IMR-90 (cell line): ENCODE results near the gene GRIK5. TPM values are rescaled to one million over a fixed set of nuclear protein-coding genes. Genes with fewer than 3 reads are reported as not detected.

ENCODE experiments used
- ATAC-seq: fragments of 200-7000 bp; cut with Tn5 transposase; 2 replicates; pipeline ENCODE4 v1.9.1; 2020; ENCODE audit warnings: low read depth, mild to moderate bottlenecking, moderate library complexity
- BruUV-seq: library from RNA; stranded (reverse); fragments of 400-500 nt; replicated peaks from 2 replicates; lab custom pipeline; 2021; lab: Mats Ljungman, UMichigan
- CTCF ChIA-PET: fragments of 300-600 bp; formaldehyde crosslinking; extraction: SDS; loops from one replicate; lab custom pipeline; 2021; ENCODE audit warnings: antibody characterized with exemption; lab: Yijun Ruan, JAX
- POLR2A ChIA-PET: fragments of 300-600 bp; sonication (Branson Sonifier 250); formaldehyde crosslinking; loops from one replicate; lab custom pipeline; 2022; ENCODE audit warnings: antibody characterized with exemption; ENCODE audit not compliant: unreplicated experiment; lab: Charles Lee
- DNase-seq: peaks from one replicate; pipeline ENCODE4 v3.0.0; 2013
- H2AFZ ChIP-seq: replicated peaks from 2 replicates; pipeline ENCODE3; 2013; ENCODE audit warnings: low read length, mild to moderate bottlenecking; ENCODE audit not compliant: poor library complexity
- H2AK5ac ChIP-seq: 2 replicates; pipeline ENCODE4 v1.6.1; 2013; ENCODE audit warnings: low read depth, low read length, inconsistent platforms
- H2AK9ac ChIP-seq: replicated peaks from 2 replicates; pipeline ENCODE3; 2013; ENCODE audit warnings: mild to moderate bottlenecking, low read depth, low read length, moderate library complexity; ENCODE audit not compliant: poor library complexity
- H2BK120ac ChIP-seq: 2 replicates; pipeline ENCODE4 v1.6.1; 2013; ENCODE audit warnings: low read depth, low read length, inconsistent platforms
- H2BK15ac ChIP-seq: 3 replicates; pipeline ENCODE4 v1.6.1; 2013; ENCODE audit warnings: low read depth, low read length, inconsistent platforms
- H2BK20ac ChIP-seq: 2 replicates; pipeline ENCODE4 v1.6.1; 2013; ENCODE audit warnings: low read depth, mild to moderate bottlenecking, inconsistent platforms, low read length, moderate library complexity
- H2BK5ac ChIP-seq: 2 replicates; pipeline ENCODE4 v1.6.1; 2013; ENCODE audit warnings: mild to moderate bottlenecking, low read depth, low read length, inconsistent platforms; ENCODE audit not compliant: poor library complexity, severe bottlenecking
- H3K14ac ChIP-seq: replicated peaks from 2 replicates; pipeline ENCODE4 v1.6.1; 2013; ENCODE audit warnings: low read depth, low read length, inconsistent platforms
- H3K18ac ChIP-seq: 2 replicates; pipeline ENCODE4 v1.6.1; 2013; ENCODE audit warnings: low read depth, low read length, control low read depth
- H3K23ac ChIP-seq: 2 replicates; pipeline ENCODE4 v1.6.1; 2013; ENCODE audit warnings: low read depth, low read length, inconsistent platforms
- H3K27ac ChIP-seq: 2 replicates; pipeline ENCODE4 v1.5.1; 2013; ENCODE audit warnings: mild to moderate bottlenecking, control low read depth, low read length; ENCODE audit not compliant: insufficient read depth
- H3K27me3 ChIP-seq: 2 replicates; pipeline ENCODE4 v1.6.1; 2013; ENCODE audit warnings: low read length; ENCODE audit not compliant: control insufficient read depth, insufficient read depth
- H3K36me3 ChIP-seq: 2 replicates; pipeline ENCODE4 v1.6.1; 2013; ENCODE audit warnings: low read length, mixed read lengths; ENCODE audit not compliant: control insufficient read depth, insufficient read depth
- H3K4ac ChIP-seq: 2 replicates; pipeline ENCODE4 v1.6.1; 2013; ENCODE audit warnings: low read depth, low read length, inconsistent platforms
- H3K4me1 ChIP-seq: 2 replicates; pipeline ENCODE4 v1.6.1; 2013; ENCODE audit warnings: low read length, mixed read lengths; ENCODE audit not compliant: control insufficient read depth, insufficient read depth
- H3K4me2 ChIP-seq: 2 replicates; pipeline ENCODE4 v1.6.1; 2013; ENCODE audit warnings: low read depth, mild to moderate bottlenecking, control low read depth, low read length, moderate library complexity
- H3K4me3 ChIP-seq: 2 replicates; pipeline ENCODE4 v1.5.1; 2013; ENCODE audit warnings: low read depth, mild to moderate bottlenecking, control low read depth, low read length, moderate library complexity; ENCODE audit not compliant: insufficient read depth
- H3K56ac ChIP-seq: 2 replicates; pipeline ENCODE4 v1.6.1; 2013; ENCODE audit warnings: low read length, inconsistent platforms; ENCODE audit not compliant: insufficient read depth; ENCODE audit errors: extremely low read depth
- H3K79me1 ChIP-seq, 2 experiments: 2 replicates each; pipeline ENCODE4 v1.6.1; 2013; ENCODE audit warnings: low read length in 2 of 2, inconsistent platforms in 1 of 2, low read depth in 1 of 2
- H3K9ac ChIP-seq: 2 replicates; pipeline ENCODE4 v1.6.1; 2013; ENCODE audit warnings: low read depth, low read length, control low read depth
- H3K9me1 ChIP-seq: 2 replicates; pipeline ENCODE4 v1.6.1; 2013; ENCODE audit warnings: low read length, inconsistent platforms; ENCODE audit not compliant: insufficient read depth
- H3K9me3 ChIP-seq: 2 replicates; pipeline ENCODE4 v1.6.1; 2013; ENCODE audit warnings: low read length; ENCODE audit not compliant: control insufficient read depth, insufficient read depth
- H4K20me1 ChIP-seq: 2 replicates; pipeline ENCODE4 v1.6.1; 2013; ENCODE audit warnings: low read length, inconsistent platforms; ENCODE audit not compliant: insufficient read depth
- H4K5ac ChIP-seq: 2 replicates; pipeline ENCODE4 v1.6.1; 2013; ENCODE audit warnings: mild to moderate bottlenecking, low read depth, low read length, control low read depth
- H4K8ac ChIP-seq, 2 experiments: 2 replicates each; pipeline ENCODE4 v1.6.1; 2013; ENCODE audit warnings: low read depth in 2 of 2, low read length in 2 of 2, control low read depth in 1 of 2, inconsistent platforms in 1 of 2
- H4K91ac ChIP-seq: 2 replicates; pipeline ENCODE4 v1.6.1; 2013; ENCODE audit warnings: low read depth, low read length, inconsistent platforms; ENCODE audit not compliant: insufficient read depth
- BHLHE40 ChIP-seq: fragments of 150-350 bp; IDR thresholded peaks from 2 replicates; pipeline ENCODE4 v1.6.1; 2016; ENCODE audit warnings: mild to moderate bottlenecking, low read depth, low read length
- CEBPB ChIP-seq: IDR thresholded peaks from 2 replicates; pipeline ENCODE4 v1.6.1; 2012; ENCODE audit warnings: low read depth, low read length, improper control_type of control experiment
- CHD1 ChIP-seq: IDR thresholded peaks from 2 replicates; pipeline ENCODE4 v1.6.1; 2012; ENCODE audit warnings: low read depth, low read length, improper control_type of control experiment
- CTCF ChIP-seq: conservative IDR thresholded peaks from 2 replicates; pipeline ENCODE4 v1.5.1; 2012; ENCODE audit warnings: mild to moderate bottlenecking, low read depth, low read length, improper control_type of control experiment
- ELK1 ChIP-seq: fragments of 150-350 bp; IDR thresholded peaks from 2 replicates; pipeline ENCODE4 v1.6.1; 2016; ENCODE audit warnings: low read depth, mild to moderate bottlenecking, low read length, moderate library complexity, borderline replicate concordance
- FOS ChIP-seq: fragments of 150-350 bp; IDR thresholded peaks from 2 replicates; pipeline ENCODE4 v1.6.1; 2016; ENCODE audit warnings: low read depth, low read length
- MAFK ChIP-seq: IDR thresholded peaks from 2 replicates; pipeline ENCODE4 v1.6.1; 2012; ENCODE audit warnings: low read depth, low read length, improper control_type of control experiment
- MAZ ChIP-seq: IDR thresholded peaks from 2 replicates; pipeline ENCODE4 v1.6.1; 2012; ENCODE audit warnings: low read depth, mild to moderate bottlenecking, low read length, improper control_type of control experiment, moderate library complexity, borderline replicate concordance
- MXI1 ChIP-seq: IDR thresholded peaks from 2 replicates; pipeline ENCODE4 v1.6.1; 2012; ENCODE audit warnings: low read depth, mild to moderate bottlenecking, low read length, moderate library complexity, borderline replicate concordance
- NFE2L2 ChIP-seq: fragments of 150-350 bp; IDR thresholded peaks from 2 replicates; pipeline ENCODE4 v1.6.1; 2016; ENCODE audit warnings: low read depth, mild to moderate bottlenecking, low read length
- POLR2A ChIP-seq: IDR thresholded peaks from 2 replicates; pipeline ENCODE4 v1.6.1; 2012; ENCODE audit warnings: mild to moderate bottlenecking, low read depth, low read length
- RAD21 ChIP-seq: IDR thresholded peaks from 2 replicates; pipeline ENCODE4 v1.6.1; 2012; ENCODE audit warnings: low read length, improper control_type of control experiment
- RCOR1 ChIP-seq: IDR thresholded peaks from 2 replicates; pipeline ENCODE4 v1.6.1; 2012; ENCODE audit warnings: mild to moderate bottlenecking, low read length, improper control_type of control experiment; ENCODE audit not compliant: insufficient replicate concordance
- RFX5 ChIP-seq: IDR thresholded peaks from 2 replicates; pipeline ENCODE4 v1.8.0; 2012; ENCODE audit warnings: low read depth, mild to moderate bottlenecking, low read length, moderate library complexity
- SMC3 ChIP-seq: fragments of 150-350 bp; IDR thresholded peaks from 2 replicates; pipeline ENCODE4 v1.6.1; 2016; ENCODE audit warnings: low read depth, mild to moderate bottlenecking, antibody characterized with exemption, low read length, moderate library complexity
- USF2 ChIP-seq: fragments of 150-350 bp; IDR thresholded peaks from 2 replicates; pipeline ENCODE4 v1.6.1; 2017; ENCODE audit warnings: mild to moderate bottlenecking, antibody characterized with exemption, low read length, low read depth
- WGBS, 2 experiments: methylation state at CpG; one replicate each; pipeline versions ENCODE4 v1.1.5 to v1.1.7; 2013; ENCODE audit warnings: missing lambda C conversion rate in 2 of 2; ENCODE audit not compliant: insufficient read length in 1 of 2; ENCODE audit errors: extremely low coverage in 2 of 2; 5-methylcytosine and 5-hydroxymethylcytosine counted together
- dilution Hi-C: fragments of 300-500 bp; cut with HindIII; formaldehyde crosslinking; loops from one replicate; pipeline ENCODE4 v1.14.3; 2018; ENCODE audit warnings: low sequenced_read_pairs; ENCODE audit not compliant: unreplicated experiment
- in situ Hi-C: fragments of 300-500 bp; cut with MboI; formaldehyde crosslinking; loops from 3 replicates; pipeline ENCODE4 v1.14.3; 2019; ENCODE audit warnings: low sequenced_read_pairs, inconsistent platforms, mixed read lengths
- intact Hi-C: fragments of 100-400 bp; cut with micrococcal nuclease; formaldehyde crosslinking; loops from 2 replicates; pipeline ENCODE4 v1.10.0; 2022
- polyA plus RNA-seq, 3 experiments: library from polyadenylated mRNA; depleted of rRNA; stranded (reverse); fragments of >200 nt; gene quantifications; 2 replicates each; pipeline ENCODE4 v1.2.3, GENCODE V29; 2012; ENCODE audit warnings: low replicate concordance in 1 of 3
- total RNA-seq: library from RNA; depleted of rRNA; stranded (reverse); fragments of >200 nt; gene quantifications from 2 replicates; pipeline ENCODE4 v1.2.3, GENCODE V29; 2012

Gene GRIK5
- total and polyA plus RNA-seq, 2 of the 4 experiments (the other 2 are of a cell fraction): 0.10 TPM; not detected in 1

GRCh38 chr19:42078058-42078457 lies 8.1 kb upstream of the GRIK5 start:
- in situ Hi-C loops (no loop called here), intact Hi-C loops (no loop called here), dilution Hi-C loops (no loop called here)
- no peak overlapping the region for H3K4me3 ChIP-seq
- peaks cover 54% of the 10 kb centered on the region for H4K20me1 ChIP-seq
- H4K8ac ChIP-seq: no peak overlapping the region
- H3K36me3 ChIP-seq: peaks cover 36% of the 10 kb centered on the region
- ATAC-seq: no peak
- TF ChIP-seq POLR2A (no peak), RCOR1 (no peak), USF2 (no peak), RFX5 (no peak), CTCF (no peak), RAD21 (no peak), MXI1 (no peak), FOS (no peak), MAZ (no peak), CEBPB (no peak), CHD1 (no peak), BHLHE40 (no peak), NFE2L2 (no peak), MAFK (no peak), ELK1 (no peak), SMC3 (no peak)
- CTCF ChIA-PET: no interaction called here
- H3K14ac ChIP-seq: no peak overlapping the region
- H2AK5ac ChIP-seq: no peak overlapping the region
- H3K56ac ChIP-seq: no peak overlapping the region
- no peak overlapping the region for H2AFZ ChIP-seq
- no peak for DNase-seq
- H3K79me1 ChIP-seq: peaks cover 23 to 70% of the 10 kb centered on the region in 2 experiments
- H3K23ac ChIP-seq: no peak overlapping the region
- H4K91ac ChIP-seq: no peak overlapping the region
- H3K4me1 ChIP-seq: peaks cover 9% of the 10 kb centered on the region
- H4K5ac ChIP-seq: no peak overlapping the region
- no peaks in the 10 kb centered on the region for H3K27me3 ChIP-seq
- H3K9ac ChIP-seq: no peak overlapping the region
- WGBS, 2 experiments: 80% methylated on average over 1 of the region's 1 CpG; no CpG with 5 or more reads in 1 of the 2 experiments
- no peak overlapping the region for H2BK15ac ChIP-seq
- no peak overlapping the region for H2BK5ac ChIP-seq
- no peak overlapping the region; the same call in 1 of the 2 replicates for H3K4me2 ChIP-seq
- H3K18ac ChIP-seq: no peak overlapping the region
- no peak overlapping the region for H3K4ac ChIP-seq
- H2BK120ac ChIP-seq: no peak overlapping the region
- POLR2A ChIA-PET: no interaction called here
- peaks cover 25% of the 10 kb centered on the region for H3K9me1 ChIP-seq
- no TSS peak for BruUV-seq
- no peaks in the 10 kb centered on the region for H3K9me3 ChIP-seq
- no peak overlapping the region for H2AK9ac ChIP-seq
- H3K27ac ChIP-seq: no peak overlapping the region
- no peak overlapping the region for H2BK20ac ChIP-seq
